ENCODE data around the gene MASP1. TPM values are rescaled to one million over a fixed set of nuclear protein-coding genes. Genes with fewer than 3 reads are reported as not detected.
A peak's percentile ranks its signal among the peaks of the same experiment; 100 is the strongest.

MASP1 gene
- total and polyA plus RNA-seq, 2 of the 4 experiments (the other 2 are of a cell fraction): 13.1 to 16.2 TPM

DNA sequence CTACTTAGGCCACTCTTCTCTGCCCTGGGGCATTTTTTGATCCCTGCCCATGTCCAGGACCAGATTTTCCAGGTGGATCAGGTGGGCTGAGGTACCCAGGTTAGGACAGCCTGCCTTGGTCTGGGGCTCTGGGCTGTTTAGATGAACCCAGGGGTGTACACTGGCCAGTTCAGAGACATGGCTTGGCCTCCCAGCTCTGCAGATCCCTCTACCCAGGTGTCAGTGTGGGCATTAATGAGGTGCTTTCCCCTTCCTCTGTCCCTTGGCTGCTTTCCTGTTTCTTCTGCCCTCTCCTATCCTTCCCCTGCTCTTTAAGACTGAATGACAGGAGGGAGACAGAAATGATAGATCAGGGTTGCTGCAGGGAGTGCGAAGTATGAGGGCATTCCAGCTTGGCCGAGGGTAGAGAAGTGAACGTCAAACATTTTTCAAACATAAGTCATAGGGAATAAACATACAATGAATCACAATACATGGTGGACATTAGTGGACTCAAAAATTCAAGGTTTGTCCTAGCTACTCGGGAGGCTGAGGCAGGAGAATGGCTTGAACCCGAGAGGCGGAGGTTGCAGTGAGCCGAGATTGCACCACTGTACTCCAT lies 63.8 kb downstream of the MASP1 start:
- ATAC-seq (ENCODE audit: low read depth): peak; percentile 84
- in situ Hi-C loops (cut with MboI; ENCODE audit: low sequenced_read_pairs): loop anchor here (5.0 kb wide), 1 partner anchor 450 kb away; no protein-coding TSS in a partner anchor
- H2AFZ ChIP-seq (replicated peaks; ENCODE audit: low read length, poor library complexity): peak overlapping the region; percentile 47

More for the DNA sequence above, 63.8 kb downstream of the MASP1 start:
- Histone ChIP-seq H2BK120ac (ENCODE audit: low read depth, low read length) (peak overlapping the region; percentile 97), H3K14ac (replicated peaks; ENCODE audit: low read depth, low read length) (peak overlapping the region; percentile 58; the same call in 1 of the 2 replicates), H2BK20ac (ENCODE audit: low read depth, low read length) (peak overlapping the region; percentile 90), H3K27ac (ENCODE audit: insufficient read depth, low read length) (peak overlapping the region; percentile 8; the same call in 1 of the 2 replicates), H3K23ac (ENCODE audit: low read depth, low read length) (peak overlapping the region; percentile 86), H2AK9ac (replicated peaks; ENCODE audit: low read depth, low read length, poor library complexity) (peak overlapping the region; percentile 48), H2BK5ac (ENCODE audit: low read depth, low read length, poor library complexity, severe bottlenecking) (peak overlapping the region; percentile 93), H3K27me3 (ENCODE audit: control insufficient read depth, insufficient read depth, low read length) (no peaks in the 10 kb centered on the region), H3K4ac (ENCODE audit: low read depth, low read length) (peak overlapping the region; percentile 71), H4K91ac (ENCODE audit: insufficient read depth, low read depth, low read length) (peak overlapping the region; percentile 84), H2AK5ac (ENCODE audit: low read depth, low read length) (peak overlapping the region; percentile 80), H3K9me1 (ENCODE audit: insufficient read depth, low read length) (peaks cover 14% of the 10 kb centered on the region; the same call in 1 of the 2 replicates), H4K8ac (ENCODE audit: low read depth in 2 of 2, low read length in 2 of 2) (peak overlapping the region; percentile 45 to 80; a peak in 3 of 4 replicates), H3K79me1 (ENCODE audit: low read depth in 1 of 2, low read length in 2 of 2) (no peaks in the 10 kb centered on the region), H3K9ac (ENCODE audit: low read depth, low read length) (no peak overlapping the region), H3K9me3 (ENCODE audit: control insufficient read depth, insufficient read depth, low read length) (no peaks in the 10 kb centered on the region), H3K4me3 (ENCODE audit: insufficient read depth, low read depth, low read length) (no peak overlapping the region), H3K18ac (ENCODE audit: low read depth, low read length) (peak overlapping the region; percentile 65; the same call in 1 of the 2 replicates), H4K20me1 (ENCODE audit: insufficient read depth, low read length) (no peaks in the 10 kb centered on the region), H3K56ac (ENCODE audit: extremely low read depth, insufficient read depth, low read length) (peak overlapping the region; percentile 23; the same call in 1 of the 2 replicates), H3K36me3 (ENCODE audit: control insufficient read depth, insufficient read depth, low read length) (no peaks in the 10 kb centered on the region), H2BK15ac (ENCODE audit: low read depth, low read length) (peak overlapping the region; percentile 77; the same call in 2 of the 3 replicates), H4K5ac (ENCODE audit: low read depth, low read length) (peak overlapping the region; percentile 16; the same call in 1 of the 2 replicates), H3K4me2 (ENCODE audit: low read depth, low read length) (0 out of 2 replicates have a peak overlapping the region, but pooled peaks have one; percentile 16), H3K4me1 (ENCODE audit: control insufficient read depth, insufficient read depth, low read length) (peaks cover 17% of the 10 kb centered on the region)
- peak; percentile 86 for DNase-seq
- dilution Hi-C loops (cut with HindIII; ENCODE audit: low sequenced_read_pairs, unreplicated experiment): no loop called here
- POLR2A ChIA-PET (ENCODE audit: unreplicated experiment): no interaction called here
- CTCF ChIA-PET: interaction anchor here (0.6 to 1.5 kb wide), 2 partner anchors 25 to 452 kb away, joined by 4 read pairs; no protein-coding TSS in a partner anchor
- WGBS, 2 experiments (ENCODE audit: extremely low coverage in 2 of 2, insufficient read length in 1 of 2): no CpG with 5 or more reads among the region's 7 CpGs
- TF ChIP-seq CEBPB (IDR thresholded peaks at IDR 0.05; ENCODE audit: low read depth, low read length) (no peak), MXI1 (IDR thresholded peaks at IDR 0.05; ENCODE audit: borderline replicate concordance, low read depth, low read length) (no peak), RFX5 (IDR thresholded peaks at IDR 0.05; ENCODE audit: low read depth, low read length) (no peak), BHLHE40 (IDR thresholded peaks at IDR 0.05; ENCODE audit: low read depth, low read length) (no peak), FOS (IDR thresholded peaks at IDR 0.05; ENCODE audit: low read depth, low read length) (peak; percentile 52)
- TF ChIP-seq, protein P1, sequence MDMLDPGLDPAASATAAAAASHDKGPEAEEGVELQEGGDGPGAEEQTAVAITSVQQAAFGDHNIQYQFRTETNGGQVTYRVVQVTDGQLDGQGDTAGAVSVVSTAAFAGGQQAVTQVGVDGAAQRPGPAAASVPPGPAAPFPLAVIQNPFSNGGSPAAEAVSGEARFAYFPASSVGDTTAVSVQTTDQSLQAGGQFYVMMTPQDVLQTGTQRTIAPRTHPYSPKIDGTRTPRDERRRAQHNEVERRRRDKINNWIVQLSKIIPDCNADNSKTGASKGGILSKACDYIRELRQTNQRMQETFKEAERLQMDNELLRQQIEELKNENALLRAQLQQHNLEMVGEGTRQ (IDR thresholded peaks at IDR 0.05; ENCODE audit: low read depth, low read length): no peak
- TF ChIP-seq, protein P2, sequence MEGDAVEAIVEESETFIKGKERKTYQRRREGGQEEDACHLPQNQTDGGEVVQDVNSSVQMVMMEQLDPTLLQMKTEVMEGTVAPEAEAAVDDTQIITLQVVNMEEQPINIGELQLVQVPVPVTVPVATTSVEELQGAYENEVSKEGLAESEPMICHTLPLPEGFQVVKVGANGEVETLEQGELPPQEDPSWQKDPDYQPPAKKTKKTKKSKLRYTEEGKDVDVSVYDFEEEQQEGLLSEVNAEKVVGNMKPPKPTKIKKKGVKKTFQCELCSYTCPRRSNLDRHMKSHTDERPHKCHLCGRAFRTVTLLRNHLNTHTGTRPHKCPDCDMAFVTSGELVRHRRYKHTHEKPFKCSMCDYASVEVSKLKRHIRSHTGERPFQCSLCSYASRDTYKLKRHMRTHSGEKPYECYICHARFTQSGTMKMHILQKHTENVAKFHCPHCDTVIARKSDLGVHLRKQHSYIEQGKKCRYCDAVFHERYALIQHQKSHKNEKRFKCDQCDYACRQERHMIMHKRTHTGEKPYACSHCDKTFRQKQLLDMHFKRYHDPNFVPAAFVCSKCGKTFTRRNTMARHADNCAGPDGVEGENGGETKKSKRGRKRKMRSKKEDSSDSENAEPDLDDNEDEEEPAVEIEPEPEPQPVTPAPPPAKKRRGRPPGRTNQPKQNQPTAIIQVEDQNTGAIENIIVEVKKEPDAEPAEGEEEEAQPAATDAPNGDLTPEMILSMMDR (conservative IDR thresholded peaks at IDR 0.05; ENCODE audit: low read depth, low read length): no peak
- BruUV-seq (replicated peaks): no TSS peak
- intact Hi-C loops (cut with micrococcal nuclease): loop anchor here (10.0 kb wide), 1 partner anchor 177 kb away; no protein-coding TSS in a partner anchor

All from IMR-90 (cell line).